Brain microvascular endothelial cell (primary cell): ENCODE data around the gene CASS4.

Experiments used
- DNase-seq: peaks from one replicate; pipeline ENCODE4 v3.0.0-alpha.2; 2020
- H3K27ac ChIP-seq: fragments of 250-450 bp; sonication (Bioruptor Pico); 2 replicates; pipeline ENCODE4 v1.5.1; 2020; ENCODE audit warnings: mild to moderate bottlenecking, moderate library complexity
- H3K27me3 ChIP-seq: fragments of 250-450 bp; sonication (Bioruptor Pico); replicated peaks from 2 replicates; pipeline ENCODE4 v1.5.1; 2020; ENCODE audit warnings: mild to moderate bottlenecking
- H3K36me3 ChIP-seq: fragments of 250-450 bp; sonication (Bioruptor Pico); replicated peaks from 2 replicates; pipeline ENCODE4 v1.5.1; 2020; ENCODE audit warnings: mild to moderate bottlenecking
- H3K4me3 ChIP-seq: 2 replicates; pipeline ENCODE4 v1.5.1; 2011; ENCODE audit warnings: low read depth, mild to moderate bottlenecking, control low read depth, low read length, moderate library complexity
- CTCF ChIP-seq: IDR thresholded peaks from 2 replicates; pipeline ENCODE4 v1.5.1; 2011; ENCODE audit warnings: low read depth, mild to moderate bottlenecking, moderate library complexity, low read length, control low read depth, inconsistent platforms; ENCODE audit errors: missing control alignments
- in situ Hi-C: cut with HindIII; loops from 2 replicates; pipeline ENCODE4 v1.10.0; 2017; ENCODE audit warnings: low sequenced_read_pairs, low pct_ligation_motif_present

Gene CASS4

GRCh38 chr20:56461576-56461975 is 49.5 kb downstream of the CASS4 start:
- Histone ChIP-seq H3K27me3 (no peaks in the 10 kb centered on the region), H3K4me3 (no peak overlapping the region), H3K36me3 (no peaks in the 10 kb centered on the region), H3K27ac (no peak overlapping the region)
- TF ChIP-seq CTCF, result no peak
- no peak for DNase-seq
- in situ Hi-C loops, result no loop called here

GRCh38 chr20:56463428-56463827 is 51.4 kb downstream of the CASS4 start:
- DNase-seq, result no peak
- Histone ChIP-seq H3K27ac (no peak overlapping the region), H3K27me3 (no peaks in the 10 kb centered on the region), H3K4me3 (no peak overlapping the region), H3K36me3 (no peaks in the 10 kb centered on the region)
- TF ChIP-seq CTCF, result no peak
- in situ Hi-C loops, result no loop called here

- Histone ChIP-seq H3K4me3 (no peak overlapping the region), H3K36me3 (no peaks in the 10 kb centered on the region), H3K27me3 (no peaks in the 10 kb centered on the region), H3K27ac (no peak overlapping the region)
- no peak for DNase-seq
- no peak for TF ChIP-seq CTCF
- in situ Hi-C loops, result no loop called here
Observed at GRCh38 chr20:56465997-56466396, 53.9 kb downstream of the CASS4 start.

GRCh38 chr20:56467968-56468315 is 55.9 kb downstream of the CASS4 start:
- in situ Hi-C loops, result no loop called here
- H3K27me3 ChIP-seq, result no peaks in the 10 kb centered on the region
- H3K4me3 ChIP-seq, result peak overlapping the region; percentile 90
- peak overlapping the region; percentile 85 for H3K27ac ChIP-seq
- TF ChIP-seq CTCF, result no peak
- H3K36me3 ChIP-seq, result peaks cover under 1% of the 10 kb centered on the region
- DNase-seq, result no peak

GRCh38 chr20:56468316-56469076 is 56.4 kb downstream of the CASS4 start, which contains the start of gene RTF2:
RTF2 (plus strand) TSS chr20:56468627; CDS start chr20:56468698, 71 bp downstream.
- DNase-seq, result peak; percentile 96
- H3K4me3 ChIP-seq, result peak within 1 kb of the TSS; percentile 90
- no peaks in the 10 kb centered on the region for H3K27me3 ChIP-seq
- H3K36me3 ChIP-seq, result peaks cover 6% of the 10 kb centered on the region
- TF ChIP-seq CTCF, result no peak
- peak within 1 kb of the TSS; percentile 85 for H3K27ac ChIP-seq
- in situ Hi-C loops, result no loop called here

- in situ Hi-C loops, result no loop called here
Observed at GRCh38 chr20:56469077-56469449, 57.0 kb downstream of the CASS4 start.

More at GRCh38 chr20:56469077-56469449, 57.0 kb downstream of the CASS4 start:
- DNase-seq, result no peak
- peak overlapping the region; percentile 76 for H3K27ac ChIP-seq
- peak overlapping the region; percentile 90 for H3K4me3 ChIP-seq
- TF ChIP-seq CTCF, result no peak
- no peaks in the 10 kb centered on the region for H3K27me3 ChIP-seq
- H3K36me3 ChIP-seq, result peaks cover 10% of the 10 kb centered on the region
